ENCODE measurements around the gene ARHGAP10.
A peak's percentile ranks its signal among the peaks of the same experiment; 100 is the strongest.

Gene ARHGAP10

GRCh38 chr4:147839663-147840062 is 107.8 kb downstream of the ARHGAP10 start:
- no peak overlapping the region for H3K4me3 ChIP-seq (ENCODE audit: insufficient read depth in 1 of 2, low read depth in 1 of 2, low read length in 2 of 2)
- no peak for DNase-seq
- no peak overlapping the region for H3K27ac ChIP-seq (ENCODE audit: low read length, poor library complexity, severe bottlenecking)
- no peak overlapping the region for H3K4ac ChIP-seq (ENCODE audit: low read depth in 1 of 2, low read length in 2 of 2)
- no peak overlapping the region for H3K14ac ChIP-seq (ENCODE audit: low read length in 2 of 2)
- H3K9me3 ChIP-seq (ENCODE audit: control insufficient read depth, low read length) = no peaks in the 10 kb centered on the region
- H3K23ac ChIP-seq (ENCODE audit: low read length in 2 of 2) = no peak overlapping the region
- H2BK15ac ChIP-seq (ENCODE audit: low read depth, poor library complexity, severe bottlenecking) = no peak overlapping the region
- H4K91ac ChIP-seq (ENCODE audit: low read length) = no peak overlapping the region
- no peak overlapping the region for H3K9ac ChIP-seq (ENCODE audit: low read length)
- no peaks in the 10 kb centered on the region for H3K27me3 ChIP-seq (ENCODE audit: control insufficient read depth in 1 of 2, insufficient read depth in 1 of 2, low read length in 2 of 2)
- H2BK12ac ChIP-seq (ENCODE audit: low read length in 2 of 2) = no peak overlapping the region
- no peak overlapping the region for H2AK5ac ChIP-seq (ENCODE audit: low read length, severe bottlenecking)
- H2BK120ac ChIP-seq (ENCODE audit: low read depth, low read length) = no peak overlapping the region
- peaks cover 1% of the 10 kb centered on the region for H3K4me1 ChIP-seq (ENCODE audit: control insufficient read depth, insufficient read depth, low read depth, low read length)
- peaks cover 32% of the 10 kb centered on the region for H3K79me1 ChIP-seq (replicated peaks; ENCODE audit: low read length, poor library complexity, severe bottlenecking)
- no peak overlapping the region for H3K4me2 ChIP-seq (ENCODE audit: low read length, poor library complexity, severe bottlenecking)
- no peak overlapping the region for H2BK5ac ChIP-seq (ENCODE audit: low read depth, low read length, poor library complexity, severe bottlenecking)
- H2AFZ ChIP-seq (ENCODE audit: low read depth, low read length) = no peak overlapping the region
- no peaks in the 10 kb centered on the region for H3K36me3 ChIP-seq (ENCODE audit: control insufficient read depth in 1 of 2, insufficient read depth in 2 of 2, low read depth in 1 of 2, low read length in 2 of 2)
- no CpG with 5 or more reads among the region's 3 CpGs for WGBS
- peak overlapping the region in 1 of 2 experiments; percentile 13 for H3K18ac ChIP-seq (ENCODE audit: low read depth in 1 of 2, low read length in 2 of 2)
- no peak overlapping the region for H4K8ac ChIP-seq (ENCODE audit: low read length)

GRCh38 chr4:147840838-147841738 is 109.2 kb downstream of the ARHGAP10 start:
- no peak overlapping the region for H3K4me2 ChIP-seq (ENCODE audit: low read length, poor library complexity, severe bottlenecking)
- H3K4me3 ChIP-seq (ENCODE audit: insufficient read depth in 1 of 2, low read depth in 1 of 2, low read length in 2 of 2) = no peak overlapping the region
- H3K27me3 ChIP-seq (ENCODE audit: control insufficient read depth in 1 of 2, insufficient read depth in 1 of 2, low read length in 2 of 2) = no peaks in the 10 kb centered on the region
- WGBS = 94% methylated on average over 2 of the region's 4 CpGs
- no peak for DNase-seq
- peaks cover 39% of the 10 kb centered on the region for H3K79me1 ChIP-seq (replicated peaks; ENCODE audit: low read length, poor library complexity, severe bottlenecking)
- H3K27ac ChIP-seq (ENCODE audit: low read length, poor library complexity, severe bottlenecking) = no peak overlapping the region
- no peak overlapping the region for H2AK5ac ChIP-seq (ENCODE audit: low read length, severe bottlenecking)
- H2BK15ac ChIP-seq (ENCODE audit: low read depth, poor library complexity, severe bottlenecking) = no peak overlapping the region
- H3K9me3 ChIP-seq (ENCODE audit: control insufficient read depth, low read length) = no peaks in the 10 kb centered on the region
- H3K9ac ChIP-seq (ENCODE audit: low read length) = no peak overlapping the region
- H3K36me3 ChIP-seq (ENCODE audit: control insufficient read depth in 1 of 2, insufficient read depth in 2 of 2, low read depth in 1 of 2, low read length in 2 of 2) = no peaks in the 10 kb centered on the region
- no peak overlapping the region for H2BK12ac ChIP-seq (ENCODE audit: low read length in 2 of 2)
- no peak overlapping the region for H2BK5ac ChIP-seq (ENCODE audit: low read depth, low read length, poor library complexity, severe bottlenecking)
- H2AFZ ChIP-seq (ENCODE audit: low read depth, low read length) = no peak overlapping the region
- no peak overlapping the region for H3K14ac ChIP-seq (ENCODE audit: low read length in 2 of 2)
- no peak overlapping the region for H3K23ac ChIP-seq (ENCODE audit: low read length in 2 of 2)
- no peak overlapping the region for H2BK120ac ChIP-seq (ENCODE audit: low read depth, low read length)
- H3K4ac ChIP-seq (ENCODE audit: low read depth in 1 of 2, low read length in 2 of 2) = no peak overlapping the region
- H3K4me1 ChIP-seq (ENCODE audit: control insufficient read depth, insufficient read depth, low read depth, low read length) = no peaks in the 10 kb centered on the region
- no peak overlapping the region for H4K91ac ChIP-seq (ENCODE audit: low read length)
- H4K8ac ChIP-seq (ENCODE audit: low read length) = no peak overlapping the region
- no peak overlapping the region for H3K18ac ChIP-seq (ENCODE audit: low read depth in 1 of 2, low read length in 2 of 2)

GRCh38 chr4:147842573-147842972 is 110.7 kb downstream of the ARHGAP10 start:
- Histone ChIP-seq H2BK15ac (ENCODE audit: low read depth, poor library complexity, severe bottlenecking) (no peak overlapping the region), H2AK5ac (ENCODE audit: low read length, severe bottlenecking) (no peak overlapping the region), H2BK12ac (ENCODE audit: low read length in 2 of 2) (no peak overlapping the region), H3K4ac (ENCODE audit: low read depth in 1 of 2, low read length in 2 of 2) (no peak overlapping the region), H2BK5ac (ENCODE audit: low read depth, low read length, poor library complexity, severe bottlenecking) (no peak overlapping the region), H3K18ac (ENCODE audit: low read depth in 1 of 2, low read length in 2 of 2) (no peak overlapping the region), H3K27me3 (ENCODE audit: control insufficient read depth in 1 of 2, insufficient read depth in 1 of 2, low read length in 2 of 2) (no peaks in the 10 kb centered on the region), H3K79me1 (replicated peaks; ENCODE audit: low read length, poor library complexity, severe bottlenecking) (peaks cover 40% of the 10 kb centered on the region), H4K8ac (ENCODE audit: low read length) (no peak overlapping the region), H3K9me3 (ENCODE audit: control insufficient read depth, low read length) (no peaks in the 10 kb centered on the region), H3K36me3 (ENCODE audit: control insufficient read depth in 1 of 2, insufficient read depth in 2 of 2, low read depth in 1 of 2, low read length in 2 of 2) (peaks cover 0 to 6% of the 10 kb centered on the region in 2 experiments), H4K91ac (ENCODE audit: low read length) (no peak overlapping the region), H2AFZ (ENCODE audit: low read depth, low read length) (no peak overlapping the region), H3K4me3 (ENCODE audit: insufficient read depth in 1 of 2, low read depth in 1 of 2, low read length in 2 of 2) (no peak overlapping the region), H3K23ac (ENCODE audit: low read length in 2 of 2) (no peak overlapping the region), H3K4me2 (ENCODE audit: low read length, poor library complexity, severe bottlenecking) (no peak overlapping the region), H3K14ac (ENCODE audit: low read length in 2 of 2) (no peak overlapping the region), H3K9ac (ENCODE audit: low read length) (peak overlapping the region; percentile 73), H3K4me1 (ENCODE audit: control insufficient read depth, insufficient read depth, low read depth, low read length) (no peaks in the 10 kb centered on the region), H2BK120ac (ENCODE audit: low read depth, low read length) (no peak overlapping the region), H3K27ac (ENCODE audit: low read length, poor library complexity, severe bottlenecking) (no peak overlapping the region)
- DNase-seq = no peak
- WGBS = 96% methylated on average over 6 of the region's 6 CpGs

GRCh38 chr4:147843162-147843561 is 111.3 kb downstream of the ARHGAP10 start:
- Histone ChIP-seq H3K79me1 (replicated peaks; ENCODE audit: low read length, poor library complexity, severe bottlenecking) (peaks cover 39% of the 10 kb centered on the region), H3K4me3 (ENCODE audit: insufficient read depth in 1 of 2, low read depth in 1 of 2, low read length in 2 of 2) (no peak overlapping the region), H3K36me3 (ENCODE audit: control insufficient read depth in 1 of 2, insufficient read depth in 2 of 2, low read depth in 1 of 2, low read length in 2 of 2) (peaks cover 0 to 6% of the 10 kb centered on the region in 2 experiments), H4K8ac (ENCODE audit: low read length) (no peak overlapping the region), H2BK120ac (ENCODE audit: low read depth, low read length) (no peak overlapping the region), H3K4me1 (ENCODE audit: control insufficient read depth, insufficient read depth, low read depth, low read length) (peaks cover under 1% of the 10 kb centered on the region), H3K9ac (ENCODE audit: low read length) (peak overlapping the region; percentile 73), H2BK12ac (ENCODE audit: low read length in 2 of 2) (no peak overlapping the region), H3K27me3 (ENCODE audit: control insufficient read depth in 1 of 2, insufficient read depth in 1 of 2, low read length in 2 of 2) (no peaks in the 10 kb centered on the region), H4K91ac (ENCODE audit: low read length) (no peak overlapping the region), H3K23ac (ENCODE audit: low read length in 2 of 2) (no peak overlapping the region), H3K18ac (ENCODE audit: low read depth in 1 of 2, low read length in 2 of 2) (no peak overlapping the region), H3K14ac (ENCODE audit: low read length in 2 of 2) (no peak overlapping the region), H3K4me2 (ENCODE audit: low read length, poor library complexity, severe bottlenecking) (no peak overlapping the region), H2BK5ac (ENCODE audit: low read depth, low read length, poor library complexity, severe bottlenecking) (no peak overlapping the region), H2AFZ (ENCODE audit: low read depth, low read length) (no peak overlapping the region), H3K9me3 (ENCODE audit: control insufficient read depth, low read length) (no peaks in the 10 kb centered on the region), H3K4ac (ENCODE audit: low read depth in 1 of 2, low read length in 2 of 2) (no peak overlapping the region), H3K27ac (ENCODE audit: low read length, poor library complexity, severe bottlenecking) (no peak overlapping the region), H2AK5ac (ENCODE audit: low read length, severe bottlenecking) (no peak overlapping the region), H2BK15ac (ENCODE audit: low read depth, poor library complexity, severe bottlenecking) (no peak overlapping the region)
- no peak for DNase-seq
- WGBS = 76% methylated on average over 5 of the region's 5 CpGs

Data from mesenchymal stem cell (in vitro differentiated cells and primary cell).